Choroid plexus epithelial cell (primary cell): ENCODE results near the gene CCM2.
A peak's percentile ranks its signal among the peaks of the same experiment; 100 is the strongest.

Experiments
- DNase-seq: peaks from one replicate; pipeline ENCODE4 v3.0.0-alpha.2; 2010; ENCODE audit warnings: low read depth
- H3K4me3 ChIP-seq: 2 replicates; pipeline ENCODE4 v1.5.1; 2011; ENCODE audit warnings: low read depth, mild to moderate bottlenecking, control low read depth, low read length, moderate library complexity
- TF ChIP-seq, protein P1 (sequence below): conservative IDR thresholded peaks from 2 replicates; pipeline ENCODE4 v1.5.1; 2011; ENCODE audit warnings: low read depth, mild to moderate bottlenecking, control low read depth, inconsistent platforms, low read length, moderate library complexity

Gene CCM2

DNA sequence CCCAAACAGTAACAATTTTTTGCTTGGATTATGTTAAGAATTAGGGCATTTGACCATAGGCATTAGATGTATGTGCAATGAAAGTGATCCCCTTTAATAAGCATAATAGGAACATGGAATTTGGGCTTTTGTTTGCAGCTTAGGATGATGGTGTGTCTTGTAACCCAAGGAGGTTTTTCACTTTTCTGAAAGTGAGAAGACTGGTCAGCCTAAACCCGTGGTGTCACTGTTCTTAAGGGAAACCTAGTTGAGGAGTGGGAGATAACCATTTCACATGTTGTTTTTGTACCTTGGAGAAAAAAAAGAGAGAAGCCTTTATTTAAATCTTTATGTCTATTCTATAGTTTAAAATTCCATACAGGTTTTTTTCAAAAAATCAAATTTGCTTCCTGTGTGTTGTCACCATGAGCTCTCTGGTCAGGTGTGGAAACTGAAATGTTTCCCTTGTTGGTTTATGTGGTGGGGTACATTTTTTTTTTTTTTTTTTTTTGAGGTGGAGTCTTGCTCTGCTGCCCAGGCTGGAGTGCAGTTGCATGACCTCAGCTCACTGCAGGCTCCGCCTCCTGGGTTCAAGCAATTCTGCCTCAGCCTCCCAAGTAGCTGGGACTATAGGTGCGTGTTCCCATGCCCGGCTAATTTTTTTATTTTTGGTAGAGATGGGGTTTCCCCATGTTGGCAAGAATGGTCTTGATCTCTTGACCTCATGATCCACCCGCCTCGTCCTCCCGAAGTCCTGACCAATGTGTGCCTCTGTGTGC lies 7.7 kb downstream of the CCM2 start:
- no peak overlapping the region for H3K4me3 ChIP-seq
- DNase-seq = no peak
- TF ChIP-seq, protein P1, sequence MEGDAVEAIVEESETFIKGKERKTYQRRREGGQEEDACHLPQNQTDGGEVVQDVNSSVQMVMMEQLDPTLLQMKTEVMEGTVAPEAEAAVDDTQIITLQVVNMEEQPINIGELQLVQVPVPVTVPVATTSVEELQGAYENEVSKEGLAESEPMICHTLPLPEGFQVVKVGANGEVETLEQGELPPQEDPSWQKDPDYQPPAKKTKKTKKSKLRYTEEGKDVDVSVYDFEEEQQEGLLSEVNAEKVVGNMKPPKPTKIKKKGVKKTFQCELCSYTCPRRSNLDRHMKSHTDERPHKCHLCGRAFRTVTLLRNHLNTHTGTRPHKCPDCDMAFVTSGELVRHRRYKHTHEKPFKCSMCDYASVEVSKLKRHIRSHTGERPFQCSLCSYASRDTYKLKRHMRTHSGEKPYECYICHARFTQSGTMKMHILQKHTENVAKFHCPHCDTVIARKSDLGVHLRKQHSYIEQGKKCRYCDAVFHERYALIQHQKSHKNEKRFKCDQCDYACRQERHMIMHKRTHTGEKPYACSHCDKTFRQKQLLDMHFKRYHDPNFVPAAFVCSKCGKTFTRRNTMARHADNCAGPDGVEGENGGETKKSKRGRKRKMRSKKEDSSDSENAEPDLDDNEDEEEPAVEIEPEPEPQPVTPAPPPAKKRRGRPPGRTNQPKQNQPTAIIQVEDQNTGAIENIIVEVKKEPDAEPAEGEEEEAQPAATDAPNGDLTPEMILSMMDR = no peak

DNA sequence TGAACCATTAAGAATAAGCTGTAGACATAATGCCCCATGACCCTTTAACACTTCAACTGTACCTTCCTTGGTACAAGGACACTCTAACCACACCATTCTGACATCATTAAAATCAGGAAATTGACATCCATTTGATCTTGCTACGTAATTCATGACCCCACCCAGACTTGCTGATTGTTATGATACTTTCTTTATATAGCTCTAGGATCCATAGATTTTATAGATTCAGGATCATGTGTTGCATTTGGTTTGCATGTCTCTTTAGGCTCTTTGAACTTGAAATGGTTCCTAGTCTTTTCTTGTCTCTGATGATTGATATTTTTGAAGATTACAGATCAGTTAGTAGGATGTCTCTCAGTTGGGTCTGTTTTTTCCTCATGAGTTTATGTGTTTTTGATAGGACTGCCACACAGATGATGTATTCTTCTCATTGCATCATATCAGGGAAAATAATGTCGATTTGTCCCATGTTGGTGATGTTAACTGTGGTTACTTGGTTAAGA lies 13.5 kb downstream of the CCM2 start:
- H3K4me3 ChIP-seq = no peak overlapping the region
- no peak for DNase-seq
- TF ChIP-seq, protein P1 = no peak

DNA sequence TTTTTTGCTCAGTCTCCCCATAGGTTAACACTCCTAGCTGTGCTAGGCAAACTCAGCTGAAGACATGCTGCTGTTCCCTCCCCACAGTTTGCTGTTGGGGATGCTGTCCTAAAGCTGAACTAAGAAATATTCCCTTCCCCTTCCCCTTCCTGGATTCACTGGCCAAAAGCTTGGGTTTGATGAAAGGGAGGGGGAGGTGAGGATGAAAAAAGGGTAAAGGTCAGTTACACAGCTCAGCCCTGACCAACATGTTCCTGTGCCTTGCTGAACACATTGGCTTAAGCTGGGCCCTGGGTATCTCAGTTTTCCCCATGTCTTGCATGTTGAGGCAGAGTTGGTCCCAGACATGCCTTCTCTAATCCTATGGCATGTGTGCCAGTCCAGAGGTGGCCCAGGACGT lies 15.3 kb downstream of the CCM2 start:
- TF ChIP-seq, protein P1 = no peak
- no peak overlapping the region for H3K4me3 ChIP-seq
- no peak for DNase-seq

DNA sequence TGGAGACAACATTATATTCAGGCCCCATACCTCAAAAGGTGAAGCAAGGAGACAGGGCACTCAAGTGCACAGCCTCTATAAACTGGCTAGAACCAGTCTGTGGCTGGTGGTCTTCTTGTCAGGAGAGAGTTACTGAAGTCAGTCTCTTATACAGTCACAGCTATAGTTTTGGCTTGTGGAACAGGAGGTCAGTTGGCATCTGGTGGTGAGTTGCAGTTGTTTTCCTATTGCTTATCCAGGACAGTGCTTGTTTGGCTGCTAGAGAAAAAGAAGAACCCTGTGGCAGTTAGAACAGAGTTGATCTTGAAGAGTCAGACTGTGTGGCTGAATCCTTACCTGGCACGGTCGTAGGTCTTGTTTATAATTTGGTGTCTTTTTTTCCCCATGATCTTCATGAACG lies 17.3 kb downstream of the CCM2 start:
- TF ChIP-seq, protein P1 = no peak
- H3K4me3 ChIP-seq = no peak overlapping the region
- DNase-seq = no peak

DNA sequence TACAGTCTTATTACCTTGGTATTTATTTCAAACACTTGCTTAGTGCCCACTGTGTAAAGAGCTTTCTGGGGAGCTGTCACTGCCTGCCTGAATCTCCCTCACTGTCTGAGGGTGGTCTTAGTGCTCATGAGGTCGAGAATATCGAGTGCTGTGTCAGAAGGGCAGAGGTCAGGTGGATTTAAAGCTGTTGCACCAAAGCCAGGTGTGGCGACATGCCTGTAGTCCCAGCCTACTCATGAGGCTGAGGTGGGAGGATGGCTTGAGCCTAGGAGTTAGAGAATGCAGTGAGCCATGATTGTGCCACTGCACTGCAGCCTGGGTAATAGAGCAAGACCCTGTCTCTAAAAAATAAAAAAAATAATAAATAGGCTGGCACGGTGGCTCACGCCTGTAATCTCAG lies 20.9 kb downstream of the CCM2 start:
- no peak overlapping the region for H3K4me3 ChIP-seq
- DNase-seq = no peak
- TF ChIP-seq, protein P1 = no peak

DNA sequence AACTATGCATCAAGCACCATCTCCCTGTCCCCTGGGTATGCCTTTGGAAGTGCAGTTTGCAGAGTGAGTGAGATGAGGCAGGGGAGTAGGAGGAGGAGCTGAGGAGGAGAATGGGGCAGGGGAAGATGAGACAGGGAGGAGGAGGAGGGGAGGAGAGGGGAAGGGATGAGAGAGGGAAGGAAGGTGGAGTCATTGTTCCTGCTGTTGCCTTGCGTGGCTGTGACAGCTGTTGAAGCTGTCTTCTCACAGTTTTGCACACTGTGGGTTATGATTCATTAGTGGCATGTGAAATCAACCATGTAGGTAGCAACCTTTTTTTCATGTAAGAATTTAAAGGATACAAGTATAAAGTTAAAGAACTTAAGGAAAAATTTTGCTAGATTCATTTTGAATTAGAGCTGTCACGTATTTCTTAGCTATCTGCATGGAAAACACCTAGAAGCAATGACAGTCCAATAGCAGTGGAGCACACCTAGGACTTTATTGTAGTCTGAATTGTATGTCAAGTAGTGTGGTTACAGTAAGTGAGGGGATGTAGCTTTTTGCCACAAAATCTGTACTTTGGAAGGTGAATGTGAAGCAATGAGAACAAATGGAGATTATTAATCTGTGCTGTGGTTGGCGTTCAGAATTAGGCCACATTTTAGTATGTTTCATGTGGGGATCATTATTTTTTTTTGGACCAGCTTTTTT lies 21.7 kb downstream of the CCM2 start:
- TF ChIP-seq, protein P1 = no peak
- H3K4me3 ChIP-seq = no peak overlapping the region
- peak; percentile 53 for DNase-seq
